Nephron (organoid): Measurements from ENCODE around the gene MBOAT1.

Experiments used
- H3K27ac Mint-ChIP-seq, 3 experiments: 2 replicates each; pipeline ENCODE4 v1.8.0; 2020; ENCODE audit warnings: mixed read lengths in 3 of 3, mild to moderate bottlenecking in 2 of 3, moderate library complexity in 1 of 3
- H3K27me3 Mint-ChIP-seq: 2 replicates; pipeline ENCODE4 v1.8.0; 2021; ENCODE audit warnings: low read depth, mild to moderate bottlenecking, moderate library complexity, mixed read lengths
- H3K36me3 Mint-ChIP-seq: 2 replicates; pipeline ENCODE4 v1.8.0; 2020; ENCODE audit warnings: low read depth, mixed read lengths
- H3K4me1 Mint-ChIP-seq: 2 replicates; pipeline ENCODE4 v1.8.0; 2020; ENCODE audit warnings: mixed read lengths
- H3K4me3 Mint-ChIP-seq, 3 experiments: 2 replicates each; pipeline ENCODE4 v1.8.0; 2020; ENCODE audit warnings: mild to moderate bottlenecking in 3 of 3, mixed read lengths in 3 of 3, moderate library complexity in 2 of 3
- H3K9me3 Mint-ChIP-seq: 2 replicates; pipeline ENCODE4 v1.8.0; 2020; ENCODE audit warnings: mixed read lengths
- TF ChIP-seq, protein P1 (sequence below), 3 experiments: fragments of 200-600 bp; sonication (generic); IDR thresholded peaks; one replicate each; pipeline ENCODE4 v1.5.0; 2021; ENCODE audit warnings: antibody characterized with exemption in 3 of 3; ENCODE audit not compliant: unreplicated experiment in 3 of 3

MBOAT1 gene

DNA sequence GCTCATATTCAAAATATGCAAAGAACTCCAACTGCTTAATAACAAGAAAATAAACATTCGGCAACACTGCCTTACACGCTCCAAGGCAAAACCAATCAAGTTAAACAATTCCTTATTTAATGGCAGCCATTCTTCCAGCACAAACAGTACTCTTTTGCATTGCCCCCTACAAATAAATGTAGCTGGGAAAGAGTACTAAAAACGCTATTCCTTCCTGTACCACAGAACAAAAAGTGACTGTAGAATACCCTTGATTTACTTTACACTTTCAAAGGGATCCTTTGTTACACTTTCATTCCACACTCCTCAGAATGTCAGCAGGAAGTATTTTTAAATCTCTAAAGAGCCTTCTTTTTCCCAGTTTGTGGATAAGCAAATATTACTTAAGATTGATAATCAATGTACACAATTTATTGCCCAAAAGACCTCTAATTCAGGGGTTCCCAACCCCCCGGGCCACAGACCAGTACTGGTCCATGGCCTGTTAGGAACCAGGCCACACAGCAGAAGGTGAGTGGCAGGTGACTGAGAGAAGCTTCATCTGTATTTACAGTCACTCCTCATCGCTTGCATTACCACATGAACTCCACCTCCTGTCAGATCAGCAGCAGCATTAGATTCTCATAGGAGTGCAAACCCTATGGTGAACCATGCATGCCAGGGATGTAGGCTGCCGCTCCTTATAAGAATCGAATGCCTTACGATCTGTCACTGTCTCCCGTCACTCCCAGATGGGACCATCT, 51.6 kb downstream of the MBOAT1 start:
- H3K36me3 Mint-ChIP-seq, result no peaks in the 10 kb centered on the region
- H3K4me1 Mint-ChIP-seq, result no peaks in the 10 kb centered on the region
- no peak overlapping the region for H3K4me3 Mint-ChIP-seq

DNA sequence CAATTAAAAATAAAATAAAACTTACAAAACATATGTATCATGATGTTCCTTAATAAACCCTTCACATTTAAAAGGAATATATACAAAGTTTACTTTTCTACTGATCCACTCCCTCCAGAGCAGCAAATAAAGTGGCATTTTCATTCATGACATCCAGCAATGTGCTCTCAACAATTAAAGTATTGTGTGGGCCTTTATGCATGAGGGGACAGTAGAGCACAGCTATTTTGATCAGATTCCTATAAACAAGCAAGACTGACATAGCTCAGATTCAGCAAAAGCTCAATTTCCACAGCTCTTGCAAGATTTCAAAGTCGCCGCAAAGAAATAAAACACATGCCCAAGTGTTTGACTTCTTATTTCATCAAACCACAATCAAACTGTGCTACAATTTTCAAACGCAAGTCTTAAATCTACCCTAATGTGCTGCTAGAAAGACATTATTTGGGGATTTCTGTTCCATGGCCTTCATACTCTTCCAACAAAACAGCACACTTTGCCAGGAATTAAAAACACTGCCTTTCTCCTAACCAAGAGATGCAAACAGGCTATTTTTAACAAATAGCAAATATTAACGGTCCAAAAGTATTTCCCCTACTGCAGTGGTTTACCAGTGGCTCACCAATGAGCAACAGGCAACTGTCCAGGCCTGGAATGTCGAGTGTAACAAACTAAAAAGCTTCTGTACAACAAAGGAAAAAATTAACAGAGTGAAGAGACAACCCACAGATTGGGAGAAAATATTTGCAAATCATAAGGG, 52.3 kb downstream of the MBOAT1 start:
- no peaks in the 10 kb centered on the region for H3K4me1 Mint-ChIP-seq
- H3K36me3 Mint-ChIP-seq, result no peaks in the 10 kb centered on the region
- H3K9me3 Mint-ChIP-seq, result no peaks in the 10 kb centered on the region
- TF ChIP-seq, protein P1, sequence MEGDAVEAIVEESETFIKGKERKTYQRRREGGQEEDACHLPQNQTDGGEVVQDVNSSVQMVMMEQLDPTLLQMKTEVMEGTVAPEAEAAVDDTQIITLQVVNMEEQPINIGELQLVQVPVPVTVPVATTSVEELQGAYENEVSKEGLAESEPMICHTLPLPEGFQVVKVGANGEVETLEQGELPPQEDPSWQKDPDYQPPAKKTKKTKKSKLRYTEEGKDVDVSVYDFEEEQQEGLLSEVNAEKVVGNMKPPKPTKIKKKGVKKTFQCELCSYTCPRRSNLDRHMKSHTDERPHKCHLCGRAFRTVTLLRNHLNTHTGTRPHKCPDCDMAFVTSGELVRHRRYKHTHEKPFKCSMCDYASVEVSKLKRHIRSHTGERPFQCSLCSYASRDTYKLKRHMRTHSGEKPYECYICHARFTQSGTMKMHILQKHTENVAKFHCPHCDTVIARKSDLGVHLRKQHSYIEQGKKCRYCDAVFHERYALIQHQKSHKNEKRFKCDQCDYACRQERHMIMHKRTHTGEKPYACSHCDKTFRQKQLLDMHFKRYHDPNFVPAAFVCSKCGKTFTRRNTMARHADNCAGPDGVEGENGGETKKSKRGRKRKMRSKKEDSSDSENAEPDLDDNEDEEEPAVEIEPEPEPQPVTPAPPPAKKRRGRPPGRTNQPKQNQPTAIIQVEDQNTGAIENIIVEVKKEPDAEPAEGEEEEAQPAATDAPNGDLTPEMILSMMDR (IDR thresholded peaks at IDR 0.05; ENCODE audit: unreplicated experiment in 3 of 3), result no peak
- no peak overlapping the region for H3K4me3 Mint-ChIP-seq
- H3K27ac Mint-ChIP-seq, result peak overlapping the region in 1 of 3 experiments; percentile 26
- no peaks in the 10 kb centered on the region for H3K27me3 Mint-ChIP-seq

More for the DNA sequence above, 51.6 kb downstream of the MBOAT1 start:
- Mint-ChIP-seq H3K27me3 (no peaks in the 10 kb centered on the region), H3K27ac (no peak overlapping the region), H3K9me3 (no peaks in the 10 kb centered on the region)
- TF ChIP-seq, protein P1 (IDR thresholded peaks at IDR 0.05; ENCODE audit: unreplicated experiment in 3 of 3), result no peak

DNA sequence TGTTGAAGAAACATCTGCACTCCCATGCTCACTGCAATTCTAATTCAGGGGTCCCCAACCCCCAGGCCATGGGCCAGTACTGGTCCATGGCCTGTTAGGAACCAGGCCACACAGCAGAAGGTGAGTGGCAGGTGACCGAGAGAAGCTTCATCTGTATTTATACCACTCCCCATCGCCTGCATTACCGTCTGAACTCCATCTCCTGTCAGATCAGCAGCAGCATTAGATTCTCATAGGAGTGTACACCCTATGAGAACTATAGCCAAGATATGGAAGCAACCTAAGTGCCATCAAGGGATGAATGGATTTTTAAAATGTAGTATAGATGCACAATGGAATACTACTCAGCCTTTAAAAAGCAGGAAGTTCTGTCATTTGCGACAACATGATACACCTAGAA, 53.2 kb downstream of the MBOAT1 start:
- H3K27ac Mint-ChIP-seq, result no peak overlapping the region
- H3K36me3 Mint-ChIP-seq, result no peaks in the 10 kb centered on the region
- TF ChIP-seq, protein P1 (IDR thresholded peaks at IDR 0.05; ENCODE audit: unreplicated experiment in 3 of 3), result no peak
- H3K9me3 Mint-ChIP-seq, result no peaks in the 10 kb centered on the region
- H3K27me3 Mint-ChIP-seq, result no peaks in the 10 kb centered on the region
- H3K4me3 Mint-ChIP-seq, result no peak overlapping the region
- no peaks in the 10 kb centered on the region for H3K4me1 Mint-ChIP-seq

DNA sequence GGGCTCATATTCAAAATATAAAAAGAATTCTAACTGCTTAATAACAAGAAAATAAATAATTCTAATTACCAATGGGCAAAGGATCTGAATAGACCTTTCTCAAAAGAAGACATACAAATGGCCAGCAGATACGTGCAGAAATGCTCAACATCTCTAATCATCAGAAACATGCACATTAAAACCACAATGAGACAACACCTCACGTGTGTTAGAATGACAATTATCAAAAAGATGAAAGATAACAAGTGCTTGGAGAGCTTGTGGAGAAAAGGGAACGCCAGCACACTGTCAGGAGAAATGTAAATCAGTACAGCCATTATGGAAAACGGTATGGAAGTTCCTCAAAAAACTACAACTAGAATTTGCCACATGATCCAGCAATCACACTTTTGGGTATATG, 53.6 kb downstream of the MBOAT1 start:
- H3K4me3 Mint-ChIP-seq, result no peak overlapping the region
- H3K36me3 Mint-ChIP-seq, result no peaks in the 10 kb centered on the region
- no peaks in the 10 kb centered on the region for H3K4me1 Mint-ChIP-seq
- H3K27me3 Mint-ChIP-seq, result no peaks in the 10 kb centered on the region
- TF ChIP-seq, protein P1 (IDR thresholded peaks at IDR 0.05; ENCODE audit: unreplicated experiment in 3 of 3), result no peak
- H3K9me3 Mint-ChIP-seq, result no peaks in the 10 kb centered on the region
- H3K27ac Mint-ChIP-seq, result no peak overlapping the region

DNA sequence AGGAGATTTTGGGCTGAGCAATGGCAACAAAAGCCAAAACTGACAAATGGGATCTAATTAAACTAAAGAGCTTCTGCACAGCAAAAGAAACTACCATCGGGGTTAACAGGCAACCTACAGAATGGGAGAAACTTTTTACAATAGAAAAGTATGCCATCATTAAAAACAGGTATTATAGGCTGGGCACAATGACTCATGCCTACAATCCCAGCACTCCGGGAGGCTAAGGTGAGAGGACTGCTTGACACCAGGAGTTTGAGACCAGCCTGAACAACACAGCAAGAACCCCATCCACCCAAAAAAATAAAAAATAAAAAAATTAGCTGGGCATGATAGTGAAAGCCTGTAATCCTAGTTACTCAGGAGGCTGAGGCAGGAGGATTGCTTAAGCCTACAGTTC, 55.4 kb downstream of the MBOAT1 start:
- Mint-ChIP-seq H3K27me3 (no peaks in the 10 kb centered on the region), H3K4me1 (no peaks in the 10 kb centered on the region), H3K36me3 (peaks cover 3% of the 10 kb centered on the region), H3K27ac (no peak overlapping the region), H3K4me3 (no peak overlapping the region), H3K9me3 (no peaks in the 10 kb centered on the region)
- TF ChIP-seq, protein P1 (IDR thresholded peaks at IDR 0.05; ENCODE audit: unreplicated experiment in 3 of 3), result no peak
